ENCODE results near the gene RPS6KA2.

Gene RPS6KA2

GRCh38 chr6:166494757-166495486 lies 132.1 kb downstream of the RPS6KA2 start:
- ChIA-PET POLR2A (no interaction called here), CTCF (interaction anchor here (0.9 kb wide), 1 partner anchor 14 kb away, joined by 3 read pairs; no protein-coding TSS in a partner anchor)
- TF ChIP-seq, protein P1, sequence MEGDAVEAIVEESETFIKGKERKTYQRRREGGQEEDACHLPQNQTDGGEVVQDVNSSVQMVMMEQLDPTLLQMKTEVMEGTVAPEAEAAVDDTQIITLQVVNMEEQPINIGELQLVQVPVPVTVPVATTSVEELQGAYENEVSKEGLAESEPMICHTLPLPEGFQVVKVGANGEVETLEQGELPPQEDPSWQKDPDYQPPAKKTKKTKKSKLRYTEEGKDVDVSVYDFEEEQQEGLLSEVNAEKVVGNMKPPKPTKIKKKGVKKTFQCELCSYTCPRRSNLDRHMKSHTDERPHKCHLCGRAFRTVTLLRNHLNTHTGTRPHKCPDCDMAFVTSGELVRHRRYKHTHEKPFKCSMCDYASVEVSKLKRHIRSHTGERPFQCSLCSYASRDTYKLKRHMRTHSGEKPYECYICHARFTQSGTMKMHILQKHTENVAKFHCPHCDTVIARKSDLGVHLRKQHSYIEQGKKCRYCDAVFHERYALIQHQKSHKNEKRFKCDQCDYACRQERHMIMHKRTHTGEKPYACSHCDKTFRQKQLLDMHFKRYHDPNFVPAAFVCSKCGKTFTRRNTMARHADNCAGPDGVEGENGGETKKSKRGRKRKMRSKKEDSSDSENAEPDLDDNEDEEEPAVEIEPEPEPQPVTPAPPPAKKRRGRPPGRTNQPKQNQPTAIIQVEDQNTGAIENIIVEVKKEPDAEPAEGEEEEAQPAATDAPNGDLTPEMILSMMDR (IDR thresholded peaks at IDR 0.05; ENCODE audit: control extremely low read depth, extremely low read depth, low read depth, missing control alignments) = no peak

GRCh38 chr6:166494101-166494441 lies 133.0 kb downstream of the RPS6KA2 start:
- no peak for DNase-seq (ENCODE audit: extremely low spot score)
- CTCF ChIA-PET = interaction anchor here (0.9 kb wide), 1 partner anchor 13 kb away, joined by 3 read pairs; no protein-coding TSS in a partner anchor
- TF ChIP-seq, protein P1 (IDR thresholded peaks at IDR 0.05; ENCODE audit: control extremely low read depth, extremely low read depth, low read depth, missing control alignments) = no peak
- POLR2A ChIA-PET = no interaction called here

More at GRCh38 chr6:166494757-166495486, 132.1 kb downstream of the RPS6KA2 start:
- no peak for DNase-seq (ENCODE audit: extremely low spot score)

DNA sequence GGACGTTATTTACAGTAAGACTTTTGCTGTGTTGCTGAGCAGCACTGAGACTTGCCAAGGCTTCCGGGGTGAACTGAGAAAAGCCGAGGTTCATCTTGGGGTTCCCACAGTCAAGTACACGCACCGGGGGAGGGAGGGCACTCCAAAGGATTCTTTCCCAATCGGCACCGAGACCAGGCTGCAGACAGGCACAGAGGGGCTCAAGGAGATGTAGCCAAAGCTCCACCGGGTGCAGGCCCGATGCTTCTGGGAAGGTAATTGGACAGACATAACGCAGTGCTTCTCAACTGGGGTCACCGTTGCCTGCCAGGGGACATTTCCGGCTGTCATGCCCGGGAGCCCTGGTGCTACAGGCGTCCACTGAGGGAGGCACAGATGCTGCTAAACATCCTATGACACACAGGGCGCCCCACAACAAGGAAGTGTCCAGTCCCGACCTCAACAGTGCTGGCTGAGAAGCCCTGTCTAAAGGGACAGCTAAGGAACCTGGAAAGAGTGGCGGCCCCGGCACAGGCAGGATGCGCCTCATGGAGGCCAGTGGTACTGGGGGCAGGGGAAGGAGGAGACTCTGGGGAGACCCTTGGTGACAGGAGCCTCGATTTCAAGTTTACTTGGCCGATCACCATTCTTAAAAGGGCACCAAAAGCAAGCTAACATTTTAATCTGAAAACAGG lies 133.5 kb downstream of the RPS6KA2 start:
- ChIA-PET POLR2A (no interaction called here), CTCF (interaction anchor here (0.9 kb wide), 1 partner anchor 12 kb away, joined by 3 read pairs; no protein-coding TSS in a partner anchor)
- TF ChIP-seq, protein P1 (IDR thresholded peaks at IDR 0.05; ENCODE audit: control extremely low read depth, extremely low read depth, low read depth, missing control alignments) = no peak
- DNase-seq (ENCODE audit: extremely low spot score) = no peak

- POLR2A ChIA-PET = no interaction called here
- CTCF ChIA-PET = no interaction called here
- TF ChIP-seq, protein P1 (IDR thresholded peaks at IDR 0.05; ENCODE audit: control extremely low read depth, extremely low read depth, low read depth, missing control alignments) = no peak
- DNase-seq (ENCODE audit: extremely low spot score) = no peak
Measured at GRCh38 chr6:166492092-166492741, 134.8 kb downstream of the RPS6KA2 start.

DNA sequence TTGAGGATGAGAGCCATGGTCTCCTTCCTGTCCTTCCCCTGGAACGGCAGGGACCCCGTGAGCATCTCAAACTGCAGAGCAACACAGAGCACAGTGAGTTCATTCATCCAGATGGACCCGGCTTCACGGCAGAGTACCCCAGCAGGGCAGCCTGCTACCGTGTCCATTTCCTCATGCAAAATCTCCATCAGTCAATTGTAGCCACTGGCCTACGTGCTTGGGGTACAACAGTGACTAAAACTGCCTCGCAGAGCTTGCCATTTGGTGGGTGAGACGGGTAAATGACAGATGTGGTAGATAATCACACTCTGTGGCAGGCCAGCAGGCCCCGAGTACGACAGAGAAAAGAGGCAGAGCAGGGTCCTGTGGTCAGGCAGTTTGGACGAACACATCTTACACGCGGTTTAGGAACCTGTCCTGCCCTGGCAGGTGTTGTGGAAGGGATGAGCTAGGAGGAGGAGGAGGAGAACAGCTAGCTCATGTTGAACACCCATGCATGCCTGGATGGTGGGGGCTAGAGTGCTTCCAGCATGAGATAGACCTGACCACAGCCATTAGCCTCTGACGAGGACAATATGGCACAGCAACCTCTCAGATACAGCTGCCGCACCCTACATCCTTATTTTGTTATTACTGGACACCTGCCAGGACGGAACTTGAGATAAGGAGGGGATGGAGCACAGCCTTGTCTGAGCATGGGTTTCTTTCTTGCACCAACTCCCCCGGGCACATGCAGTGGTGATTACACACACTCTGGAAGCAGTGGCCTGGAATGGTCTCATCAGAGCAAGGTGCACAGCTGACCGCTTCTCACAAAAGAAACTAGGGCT lies 136.2 kb downstream of the RPS6KA2 start:
- TF ChIP-seq, protein P1 (IDR thresholded peaks at IDR 0.05; ENCODE audit: control extremely low read depth, extremely low read depth, low read depth, missing control alignments) = no peak
- DNase-seq (ENCODE audit: extremely low spot score) = no peak
- CTCF ChIA-PET = no interaction called here
- POLR2A ChIA-PET = no interaction called here

All from GM10248 (cell line).